Tibial artery (tissue), 4 donors: Measurements from ENCODE around the gene SEC22A.

Source experiments
- DNase-seq, 2 donors: peaks; one replicate each; pipeline ENCODE4 v3.0.0-alpha.2; 2019
- H3K27ac ChIP-seq, 2 donors: fragments of 200-600 bp; sonication (generic) in 1 of 2; 1 replicate in 1 of 2; 2 replicates in 1 of 2; pipeline ENCODE4 v1.5.1; 2018 to 2019; ENCODE audit warnings: mild to moderate bottlenecking in 1 of 2
- H3K27me3 ChIP-seq, 2 donors: fragments of 200-600 bp; sonication (generic) in 1 of 2; one replicate each; pipeline versions ENCODE4 v1.5.1 to v1.6.0; 2016 to 2019
- H3K36me3 ChIP-seq, 3 donors: fragments of 200-600 bp; sonication (generic) in 2 of 3; one replicate each; pipeline ENCODE4 v1.5.1; 2016 to 2019; ENCODE audit warnings: mild to moderate bottlenecking in 2 of 3
- H3K4me1 ChIP-seq, 4 donors: fragments of 200-600 bp; sonication (generic) in 2 of 4; 1 replicate in 3 of 4; 2 replicates in 1 of 4; pipeline ENCODE4 v1.5.1; 2016 to 2019
- H3K4me3 ChIP-seq, 2 donors: fragments of 200-600 bp; sonication (generic) in 1 of 2; 1 replicate in 1 of 2; 2 replicates in 1 of 2; pipeline ENCODE4 v1.5.1; 2018 to 2019; ENCODE audit warnings: mild to moderate bottlenecking in 2 of 2
- H3K9me3 ChIP-seq, 3 donors: fragments of 200-600 bp; sonication (generic) in 1 of 3; one replicate each; pipeline ENCODE4 v1.5.1; 2016 to 2019
- intact Hi-C: fragments of 100-400 bp; cut with DNase I; formaldehyde crosslinking; loops from one replicate; pipeline ENCODE4 v1.15.0; 2023; ENCODE audit warnings: low total_unique reads
- TF ChIP-seq, protein P1 (sequence below), 2 experiments: fragments of 200-600 bp in 1 of 2; fragments of 450-650 bp in 1 of 2; IDR thresholded peaks; one replicate each; pipeline ENCODE4 v1.5.1; 2017 to 2019; ENCODE audit warnings: antibody characterized with exemption in 2 of 2, mild to moderate bottlenecking in 1 of 2, moderate library complexity in 1 of 2

Gene SEC22A

DNA sequence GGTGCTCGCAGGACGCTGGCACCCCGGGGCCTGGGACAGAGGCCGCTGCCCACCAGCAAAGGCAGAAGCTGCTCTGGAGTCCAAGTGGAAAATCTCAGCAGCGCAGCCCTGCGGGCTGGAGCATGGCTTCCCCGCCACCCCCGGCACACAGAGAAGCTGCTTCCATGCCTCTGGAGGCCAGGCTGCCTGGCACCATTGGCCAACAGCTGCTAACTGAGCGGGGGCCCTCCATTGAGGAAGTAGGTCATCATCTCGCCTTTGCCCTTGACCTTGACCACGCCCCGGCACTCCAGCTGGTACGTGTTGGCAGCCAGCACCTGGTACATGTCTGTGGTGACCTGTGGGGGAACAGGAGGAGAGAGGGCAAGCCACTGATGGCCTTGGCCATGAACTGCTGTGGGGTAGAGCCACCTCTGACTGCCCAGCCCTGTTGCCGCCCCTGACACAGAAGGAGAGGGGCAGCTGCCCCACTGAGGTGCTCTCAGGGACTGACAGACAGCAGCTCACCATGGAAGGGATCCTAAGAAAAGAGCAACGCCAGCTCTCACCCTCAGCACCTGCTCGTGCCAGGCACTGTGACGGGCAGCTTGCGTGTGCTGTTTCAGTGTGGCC lies 82.8 kb downstream of the SEC22A start:
- Histone ChIP-seq H3K9me3 (no peaks in the 10 kb centered on the region), H3K4me3 (no peak overlapping the region), H3K36me3 (peaks cover 73 to 93% (median 76%) of the 10 kb centered on the region in 3 donors), H3K4me1 (no peaks in the 10 kb centered on the region), H3K27me3 (no peaks in the 10 kb centered on the region), H3K27ac (no peak overlapping the region)
- peak in 1 of 2 donors; percentile 62 for DNase-seq
- intact Hi-C loops = no loop called here
- TF ChIP-seq, protein P1, sequence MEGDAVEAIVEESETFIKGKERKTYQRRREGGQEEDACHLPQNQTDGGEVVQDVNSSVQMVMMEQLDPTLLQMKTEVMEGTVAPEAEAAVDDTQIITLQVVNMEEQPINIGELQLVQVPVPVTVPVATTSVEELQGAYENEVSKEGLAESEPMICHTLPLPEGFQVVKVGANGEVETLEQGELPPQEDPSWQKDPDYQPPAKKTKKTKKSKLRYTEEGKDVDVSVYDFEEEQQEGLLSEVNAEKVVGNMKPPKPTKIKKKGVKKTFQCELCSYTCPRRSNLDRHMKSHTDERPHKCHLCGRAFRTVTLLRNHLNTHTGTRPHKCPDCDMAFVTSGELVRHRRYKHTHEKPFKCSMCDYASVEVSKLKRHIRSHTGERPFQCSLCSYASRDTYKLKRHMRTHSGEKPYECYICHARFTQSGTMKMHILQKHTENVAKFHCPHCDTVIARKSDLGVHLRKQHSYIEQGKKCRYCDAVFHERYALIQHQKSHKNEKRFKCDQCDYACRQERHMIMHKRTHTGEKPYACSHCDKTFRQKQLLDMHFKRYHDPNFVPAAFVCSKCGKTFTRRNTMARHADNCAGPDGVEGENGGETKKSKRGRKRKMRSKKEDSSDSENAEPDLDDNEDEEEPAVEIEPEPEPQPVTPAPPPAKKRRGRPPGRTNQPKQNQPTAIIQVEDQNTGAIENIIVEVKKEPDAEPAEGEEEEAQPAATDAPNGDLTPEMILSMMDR (IDR thresholded peaks at IDR 0.05) = no peak

DNA sequence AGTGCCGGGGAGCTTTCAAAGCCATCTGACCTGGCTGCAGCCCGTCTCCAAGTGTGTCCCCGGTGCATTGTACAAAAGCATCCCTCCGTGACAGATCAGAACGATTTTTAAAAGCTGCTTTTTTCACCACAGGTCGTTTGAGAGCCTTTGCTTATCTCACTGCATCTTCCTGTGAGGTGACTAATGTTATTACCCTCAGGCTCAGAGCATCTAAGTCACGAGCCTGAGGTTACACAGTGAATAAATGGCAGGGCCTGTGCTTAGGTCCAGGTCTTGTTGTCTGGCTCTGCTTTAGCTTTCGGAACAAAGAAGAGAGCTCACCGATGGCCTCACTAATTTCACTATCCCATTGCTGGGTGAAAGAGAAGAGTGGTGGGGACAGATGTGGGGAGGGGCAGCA lies 83.3 kb downstream of the SEC22A start:
- TF ChIP-seq, protein P1 (IDR thresholded peaks at IDR 0.05) = no peak
- intact Hi-C loops = no loop called here
- Histone ChIP-seq H3K36me3 (peaks cover 76 to 93% (median 79%) of the 10 kb centered on the region in 3 donors), H3K4me1 (no peaks in the 10 kb centered on the region), H3K27me3 (no peaks in the 10 kb centered on the region), H3K9me3 (no peaks in the 10 kb centered on the region), H3K27ac (no peak overlapping the region), H3K4me3 (no peak overlapping the region)
- peak in 1 of 2 donors; percentile 4 for DNase-seq

DNA sequence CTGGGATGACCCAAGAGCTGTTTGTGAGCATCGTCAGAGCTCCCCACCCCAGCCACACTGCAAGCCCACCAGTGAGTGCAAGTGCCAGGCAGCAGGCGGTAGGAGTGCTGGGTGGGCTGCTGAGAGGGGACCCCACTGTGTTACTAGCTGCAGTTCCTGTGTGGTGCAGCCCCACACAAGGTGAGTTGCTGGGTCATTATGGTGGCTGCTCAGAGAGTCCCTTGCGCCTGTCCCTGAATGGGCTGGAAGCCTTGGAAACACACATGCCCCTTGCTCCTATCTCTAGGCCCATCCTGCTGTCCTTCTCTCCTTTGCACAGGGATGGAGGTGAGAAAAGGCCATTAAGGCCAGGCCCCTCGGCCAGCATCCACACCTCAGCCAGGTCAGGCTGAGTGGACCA lies 83.7 kb downstream of the SEC22A start:
- Histone ChIP-seq H3K9me3 (no peaks in the 10 kb centered on the region), H3K4me3 (no peak overlapping the region), H3K36me3 (peaks cover 76 to 93% (median 79%) of the 10 kb centered on the region in 3 donors), H3K4me1 (no peaks in the 10 kb centered on the region), H3K27ac (no peak overlapping the region), H3K27me3 (no peaks in the 10 kb centered on the region)
- TF ChIP-seq, protein P1 (IDR thresholded peaks at IDR 0.05) = no peak
- intact Hi-C loops = no loop called here
- peak in 1 of 2 donors; percentile 61 for DNase-seq

DNA sequence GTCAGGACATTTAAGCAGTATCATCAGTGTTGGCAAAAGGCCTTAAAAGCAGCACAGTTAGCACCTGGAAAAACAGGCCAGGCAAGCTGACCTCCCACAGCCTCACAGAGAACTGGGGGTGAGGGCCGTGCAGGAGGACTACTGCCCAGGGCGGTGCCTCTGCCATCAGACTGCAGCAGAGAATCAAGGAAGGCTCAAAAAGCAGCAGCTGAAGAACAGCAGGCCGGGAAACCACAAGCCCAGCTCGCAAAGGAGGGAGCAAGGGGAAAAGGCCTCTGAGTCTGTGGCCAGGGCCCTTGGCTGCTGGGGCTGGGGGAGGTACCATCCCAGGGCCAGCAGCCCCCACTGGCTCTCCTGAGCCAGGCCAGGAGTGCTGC lies 84.2 kb downstream of the SEC22A start:
- TF ChIP-seq, protein P1 (IDR thresholded peaks at IDR 0.05) = no peak
- no peak for DNase-seq

DNA sequence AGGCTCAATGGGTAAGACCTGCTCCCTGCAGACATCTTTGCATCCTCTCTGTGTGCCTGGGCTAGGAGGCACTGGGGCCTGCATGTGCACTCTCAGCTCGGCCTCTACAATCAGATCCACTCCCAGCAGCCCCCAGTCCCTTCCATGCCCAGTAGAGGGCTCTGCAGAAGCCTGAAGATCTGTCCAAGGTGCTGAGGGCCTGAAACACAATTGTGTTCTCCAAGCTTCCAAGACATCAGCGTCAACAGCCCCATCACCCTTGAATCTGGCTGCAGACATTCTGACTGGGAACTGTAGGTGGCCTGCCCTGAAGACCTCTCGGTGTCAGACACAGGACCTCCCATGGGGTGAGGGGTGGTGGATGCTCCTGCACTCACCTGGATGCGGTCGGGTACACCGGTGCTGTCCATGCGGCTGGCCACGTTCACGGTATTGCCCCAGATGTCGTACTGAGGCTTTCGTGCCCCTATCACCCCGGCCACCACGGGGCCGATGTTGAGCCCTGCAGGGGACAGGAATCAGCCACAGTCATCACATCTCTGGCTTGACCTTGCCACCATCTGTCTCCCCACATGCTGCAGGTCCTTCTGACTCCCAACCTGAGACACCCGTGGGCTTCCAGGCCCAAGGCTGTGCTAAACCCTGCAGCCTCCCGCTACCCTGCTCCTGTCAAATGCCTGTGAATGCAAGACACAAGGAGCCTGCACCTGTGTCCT lies 84.7 kb downstream of the SEC22A start:
- Histone ChIP-seq H3K4me1 (no peaks in the 10 kb centered on the region), H3K4me3 (no peak overlapping the region), H3K36me3 (peaks cover 81 to 95% (median 83%) of the 10 kb centered on the region in 3 donors), H3K27me3 (no peaks in the 10 kb centered on the region), H3K9me3 (no peaks in the 10 kb centered on the region), H3K27ac (no peak overlapping the region)
- TF ChIP-seq, protein P1 (IDR thresholded peaks at IDR 0.05) = peak; percentile 46 to 57
- intact Hi-C loops = no loop called here
- DNase-seq = peak in 1 of 2 donors; percentile 61

More for the DNA sequence above, 84.2 kb downstream of the SEC22A start:
- intact Hi-C loops = no loop called here
- H3K9me3 ChIP-seq = no peaks in the 10 kb centered on the region
- H3K4me1 ChIP-seq = no peaks in the 10 kb centered on the region
- H3K36me3 ChIP-seq = peaks cover 78 to 95% (median 81%) of the 10 kb centered on the region in 3 donors
- H3K27ac ChIP-seq = no peak overlapping the region
- no peaks in the 10 kb centered on the region for H3K27me3 ChIP-seq
- no peak overlapping the region for H3K4me3 ChIP-seq
